Activated naive CD8-positive, alpha-beta T cell treated with anti-CD3 and anti-CD28 coated beads, Interleukin-2, amount 50 U/mL, for 16 hours (primary cell): ENCODE data around the gene HTR1B.

ENCODE experiments used
- DNase-seq: peaks from one replicate; pipeline ENCODE4 v3.0.0-alpha.2; 2020; ENCODE audit warnings: low read depth, low spot score

HTR1B gene

DNA sequence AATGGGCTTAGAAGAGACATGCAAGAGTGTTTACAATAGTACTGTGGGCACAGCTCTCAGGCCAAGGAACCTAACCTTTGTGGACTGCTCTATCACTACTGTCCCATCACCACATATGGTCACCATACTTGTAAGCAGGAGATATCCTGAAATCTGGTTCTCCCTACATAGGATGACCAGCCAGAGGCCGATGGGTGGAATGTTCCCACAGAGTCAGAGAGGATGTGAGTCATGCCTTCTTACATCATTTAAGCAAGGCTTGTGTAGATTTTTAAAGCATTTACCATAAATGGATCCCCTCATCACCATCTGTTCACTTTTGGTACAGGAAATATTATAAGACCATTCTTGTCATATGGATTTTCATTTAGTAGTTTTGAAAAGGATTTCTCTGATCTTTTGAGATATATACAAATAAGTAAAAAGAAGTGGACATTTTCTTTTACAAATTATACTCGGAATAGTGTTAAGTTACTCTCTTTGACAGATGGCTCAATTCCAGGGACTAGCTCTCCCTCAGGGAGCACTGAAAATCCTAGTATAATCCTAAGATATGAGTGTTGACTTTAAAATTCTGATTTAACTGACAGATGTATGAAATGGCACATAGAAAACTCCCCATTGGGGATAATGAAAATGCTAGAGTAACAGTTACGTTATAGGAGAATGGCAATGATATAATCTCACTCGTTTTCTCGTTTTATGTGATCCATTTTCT, 6.6 kb downstream of the HTR1B start:
- DNase-seq = no peak

GRCh38 chr6:77455271-77455670, 8.0 kb downstream of the HTR1B start:
- no peak for DNase-seq

DNA sequence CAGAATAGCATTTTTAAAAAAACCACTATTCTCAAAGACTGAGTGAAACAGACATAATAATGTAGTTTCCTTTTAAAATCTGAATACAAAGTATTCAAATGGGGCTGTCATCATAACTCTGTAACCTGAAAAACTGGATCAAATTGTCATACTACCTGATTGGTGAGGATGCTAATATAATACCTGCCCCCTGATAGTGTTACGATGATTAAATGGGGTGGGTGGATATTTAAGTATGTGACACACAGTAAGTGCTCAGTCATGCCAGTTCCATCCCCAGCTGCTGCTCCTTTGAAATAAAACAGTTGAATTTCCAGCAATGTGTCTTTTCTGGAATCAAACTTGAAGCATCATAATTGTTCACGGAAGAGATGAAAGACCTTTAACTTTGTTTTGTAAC, 8.9 kb downstream of the HTR1B start:
- DNase-seq = no peak

DNA sequence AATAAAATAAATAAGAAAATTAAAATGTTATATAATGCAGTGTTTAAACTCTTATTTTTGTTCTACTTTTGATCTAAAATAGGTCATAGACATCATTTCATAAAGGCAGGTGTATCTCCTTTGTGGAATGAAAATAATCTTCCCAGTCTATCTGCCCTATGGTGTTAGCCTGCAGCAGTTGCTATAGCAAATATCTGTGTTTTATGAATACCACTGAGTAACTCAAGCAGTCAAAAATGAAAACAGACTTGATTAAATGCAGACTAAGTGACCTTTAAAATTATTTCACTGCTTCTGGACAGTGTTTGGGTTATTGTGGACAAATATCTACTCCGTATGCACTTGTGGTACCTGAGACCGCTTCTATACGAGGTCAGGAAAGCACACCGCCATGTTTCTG, 11.8 kb downstream of the HTR1B start:
- no peak for DNase-seq

DNA sequence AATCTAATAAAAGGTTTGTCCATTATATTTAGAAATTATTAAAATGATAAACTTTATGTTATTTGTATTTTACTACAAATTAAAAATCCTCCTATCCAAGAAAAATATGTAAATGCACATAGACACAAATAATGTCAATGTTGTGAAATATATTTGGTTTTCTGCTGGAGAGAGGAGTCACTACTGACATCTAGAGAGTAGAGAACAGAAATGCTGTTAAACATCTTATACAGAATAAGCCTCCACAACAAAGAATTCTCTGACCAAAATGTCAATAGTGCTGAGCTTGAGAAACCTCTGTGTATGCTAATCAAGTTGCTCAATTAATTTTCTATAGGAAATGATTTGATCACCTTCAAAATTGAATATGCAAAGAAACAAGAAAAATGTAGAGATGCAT, 12.4 kb downstream of the HTR1B start:
- no peak for DNase-seq

DNA sequence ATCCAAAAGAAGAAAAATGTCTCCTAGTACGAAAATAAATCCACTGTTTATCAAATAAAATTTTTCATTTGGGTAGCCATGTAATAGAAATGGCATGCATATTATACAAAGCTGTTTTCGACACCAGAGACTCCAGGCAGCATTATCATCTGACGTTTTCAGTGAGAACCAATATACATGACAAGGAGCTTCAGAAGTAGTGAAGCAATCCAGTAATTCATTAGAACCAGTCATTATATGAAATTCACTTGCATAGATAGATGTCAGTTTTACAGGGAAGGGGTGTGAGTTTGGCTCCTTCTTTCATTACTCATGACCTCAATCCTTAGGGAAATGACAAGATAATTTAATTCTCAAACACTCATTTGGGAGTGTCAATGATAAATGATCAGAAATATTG, 14.7 kb downstream of the HTR1B start:
- no peak for DNase-seq

DNA sequence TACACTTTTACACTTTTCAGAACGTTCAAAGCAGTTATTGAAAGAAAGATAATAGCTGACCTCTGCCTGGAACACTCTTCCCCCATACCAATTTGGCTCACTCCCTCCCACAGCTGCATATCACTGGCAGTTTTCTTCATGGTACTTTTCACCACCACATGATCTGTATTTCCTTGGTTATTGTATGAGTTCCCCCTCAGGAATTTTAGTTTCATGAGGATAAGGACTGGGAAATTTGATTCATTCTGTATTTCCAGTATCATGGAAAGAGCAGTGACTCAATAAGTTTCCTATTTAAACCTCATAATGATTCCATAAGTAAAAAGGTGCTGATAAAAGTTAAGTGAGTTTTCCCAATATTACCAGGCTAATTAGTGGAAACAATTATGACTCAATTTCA, 16.0 kb downstream of the HTR1B start:
- DNase-seq = no peak

- DNase-seq = no peak
Measured at GRCh38 chr6:77446249-77446648, 17.0 kb downstream of the HTR1B start.

- DNase-seq = no peak
Measured at GRCh38 chr6:77445214-77445613, 18.1 kb downstream of the HTR1B start.

GRCh38 chr6:77440206-77440976, 22.9 kb downstream of the HTR1B start:
- DNase-seq = no peak

GRCh38 chr6:77433888-77434287, 29.4 kb downstream of the HTR1B start:
- no peak for DNase-seq

GRCh38 chr6:77430504-77430903, 32.8 kb downstream of the HTR1B start:
- DNase-seq = no peak

DNA sequence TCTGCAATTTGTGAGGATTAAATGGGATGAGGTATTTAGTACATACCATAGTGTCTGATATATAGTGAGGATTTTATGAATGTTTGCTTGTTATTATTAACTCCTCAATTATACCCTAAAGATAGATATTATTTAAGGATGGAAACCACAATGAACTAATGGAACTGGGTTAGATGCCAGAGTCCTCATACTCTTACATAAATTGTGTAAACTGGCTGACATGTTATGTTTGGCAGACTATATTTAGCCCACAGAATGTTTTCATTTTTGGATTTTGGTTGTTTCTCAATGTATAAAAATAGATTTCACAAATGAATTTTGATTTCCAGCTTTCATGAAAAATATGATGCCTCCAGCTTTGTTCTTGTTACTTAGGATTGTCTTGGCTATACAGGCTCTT, 37.6 kb downstream of the HTR1B start:
- no peak for DNase-seq

- no peak for DNase-seq
Measured at GRCh38 chr6:77425216-77425615, 38.1 kb downstream of the HTR1B start.

- DNase-seq = no peak
Measured at GRCh38 chr6:77424761-77425160, 38.5 kb downstream of the HTR1B start.

GRCh38 chr6:77416839-77417238, 46.5 kb downstream of the HTR1B start:
- DNase-seq = no peak

GRCh38 chr6:77415706-77416105, 47.6 kb downstream of the HTR1B start:
- DNase-seq = no peak
